Mesenchymal stem cell (in vitro differentiated cells and primary cell): Measurements from ENCODE around the gene RNASE12.
"Not testable (repeated sequence)": the region's sequence is repeated elsewhere in the genome, so short reads cannot be mapped to it uniquely, and the experiment has no call there.

Experiments
- DNase-seq: peaks from one replicate; pipeline ENCODE4 v3.0.0-alpha.2; 2013
- H2AFZ ChIP-seq: one replicate; pipeline ENCODE4 v1.6.1; 2013; ENCODE audit warnings: low read depth, mild to moderate bottlenecking, control low read depth, inconsistent platforms, low read length, moderate library complexity
- H2AK5ac ChIP-seq: 2 replicates; pipeline ENCODE4 v1.6.1; 2013; ENCODE audit warnings: low read length, moderate library complexity, mild to moderate bottlenecking, inconsistent platforms; ENCODE audit not compliant: severe bottlenecking
- H2BK120ac ChIP-seq: one replicate; pipeline ENCODE4 v1.6.1; 2013; ENCODE audit warnings: low read depth, mild to moderate bottlenecking, inconsistent platforms, low read length, moderate library complexity
- H2BK12ac ChIP-seq, 2 experiments: one replicate each; pipeline ENCODE4 v1.6.1; 2013; ENCODE audit warnings: inconsistent platforms in 2 of 2, low read length in 2 of 2, mild to moderate bottlenecking in 2 of 2, moderate library complexity in 2 of 2, control low read depth in 1 of 2
- H2BK15ac ChIP-seq: one replicate; pipeline ENCODE4 v1.6.1; 2013; ENCODE audit warnings: mild to moderate bottlenecking, low read depth, inconsistent platforms; ENCODE audit not compliant: poor library complexity, severe bottlenecking
- H2BK5ac ChIP-seq: 2 replicates; pipeline ENCODE4 v1.6.1; 2013; ENCODE audit warnings: low read depth, mild to moderate bottlenecking, low read length, control low read depth, inconsistent platforms; ENCODE audit not compliant: poor library complexity, severe bottlenecking
- H3K14ac ChIP-seq, 2 experiments: one replicate each; pipeline ENCODE4 v1.6.1; 2013; ENCODE audit warnings: inconsistent platforms in 2 of 2, low read length in 2 of 2, control low read depth in 1 of 2, mild to moderate bottlenecking in 1 of 2, moderate library complexity in 1 of 2
- H3K18ac ChIP-seq, 2 experiments: one replicate each; pipeline ENCODE4 v1.6.1; 2013; ENCODE audit warnings: inconsistent platforms in 2 of 2, low read length in 2 of 2, control low read depth in 1 of 2, low read depth in 1 of 2, mild to moderate bottlenecking in 1 of 2
- H3K23ac ChIP-seq, 2 experiments: one replicate each; pipeline ENCODE4 v1.6.1; 2013; ENCODE audit warnings: inconsistent platforms in 2 of 2, low read length in 2 of 2, mild to moderate bottlenecking in 2 of 2, moderate library complexity in 2 of 2, control low read depth in 1 of 2
- H3K27ac ChIP-seq: 2 replicates; pipeline ENCODE4 v1.5.1; 2013; ENCODE audit warnings: mild to moderate bottlenecking, moderate library complexity, low read length, control low read depth, inconsistent platforms; ENCODE audit not compliant: poor library complexity, severe bottlenecking
- H3K27me3 ChIP-seq, 2 experiments: 2 replicates each; pipeline versions ENCODE4 v1.6.1 to v1.7.0; 2013; ENCODE audit warnings: low read length in 2 of 2, mild to moderate bottlenecking in 2 of 2, moderate library complexity in 2 of 2, control low read depth in 1 of 2, inconsistent platforms in 1 of 2; ENCODE audit not compliant: control insufficient read depth in 1 of 2, insufficient read depth in 1 of 2
- H3K36me3 ChIP-seq, 2 experiments: 2 replicates each; pipeline versions ENCODE4 v1.6.1 to v1.7.0; 2013; ENCODE audit warnings: low read length in 2 of 2, control low read depth in 1 of 2, inconsistent platforms in 1 of 2, low read depth in 1 of 2, mild to moderate bottlenecking in 1 of 2; ENCODE audit not compliant: insufficient read depth in 2 of 2, control insufficient read depth in 1 of 2
- H3K4ac ChIP-seq, 2 experiments: one replicate each; pipeline ENCODE4 v1.6.1; 2013; ENCODE audit warnings: inconsistent platforms in 2 of 2, low read length in 2 of 2, mild to moderate bottlenecking in 2 of 2, moderate library complexity in 2 of 2, control low read depth in 1 of 2, low read depth in 1 of 2
- H3K4me1 ChIP-seq: 2 replicates; pipeline ENCODE4 v1.6.1; 2013; ENCODE audit warnings: low read depth, low read length, control low read depth; ENCODE audit not compliant: control insufficient read depth, insufficient read depth
- H3K4me2 ChIP-seq: 2 replicates; pipeline ENCODE4 v1.6.1; 2013; ENCODE audit warnings: low read length, mild to moderate bottlenecking, inconsistent platforms; ENCODE audit not compliant: poor library complexity, severe bottlenecking
- H3K4me3 ChIP-seq, 2 experiments: 2 replicates each; pipeline versions ENCODE4 v1.5.1 to v1.7.0; 2013; ENCODE audit warnings: low read length in 2 of 2, mild to moderate bottlenecking in 2 of 2, control low read depth in 1 of 2, low read depth in 1 of 2; ENCODE audit not compliant: insufficient read depth in 1 of 2
- H3K79me1 ChIP-seq: replicated peaks from 2 replicates; pipeline ENCODE4 v1.6.1; 2013; ENCODE audit warnings: mild to moderate bottlenecking, control low read depth, low read length, inconsistent platforms; ENCODE audit not compliant: poor library complexity, severe bottlenecking
- H3K9ac ChIP-seq: 2 replicates; pipeline ENCODE4 v1.7.0; 2013; ENCODE audit warnings: mild to moderate bottlenecking, low read length, moderate library complexity
- H3K9me3 ChIP-seq: 2 replicates; pipeline ENCODE4 v1.7.0; 2013; ENCODE audit warnings: mild to moderate bottlenecking, low read length; ENCODE audit not compliant: control insufficient read depth
- H4K8ac ChIP-seq: one replicate; pipeline ENCODE4 v1.6.1; 2013; ENCODE audit warnings: inconsistent platforms, mild to moderate bottlenecking, low read length, moderate library complexity
- H4K91ac ChIP-seq: one replicate; pipeline ENCODE4 v1.6.1; 2013; ENCODE audit warnings: mild to moderate bottlenecking, low read length, inconsistent platforms
- WGBS: methylation state at CpG from one replicate; pipeline ENCODE4 v1.1.7; 2013; ENCODE audit warnings: mixed read lengths; 5-methylcytosine and 5-hydroxymethylcytosine counted together

Gene RNASE12

GRCh38 chr14:20569066-20569465, 22.1 kb downstream of the RNASE12 start:
- Histone ChIP-seq H3K27ac (no peak overlapping the region), H3K36me3 (no peaks in the 10 kb centered on the region), H3K9ac (no peak overlapping the region), H3K27me3 (no peaks in the 10 kb centered on the region), H4K91ac (no peak overlapping the region), H3K4ac (no peak overlapping the region), H3K4me3 (no peak overlapping the region), H3K4me1 (no peaks in the 10 kb centered on the region), H3K23ac (no peak overlapping the region), H4K8ac (no peak overlapping the region), H2BK120ac (no peak overlapping the region), H2AFZ (no peak overlapping the region), H2AK5ac (no peak overlapping the region), H2BK5ac (no peak overlapping the region), H3K18ac (no peak overlapping the region), H3K14ac (no peak overlapping the region), H3K9me3 (peaks cover 20% of the 10 kb centered on the region), H3K79me1 (no peaks in the 10 kb centered on the region), H3K4me2 (no peak overlapping the region), H2BK12ac (no peak overlapping the region), H2BK15ac (no peak overlapping the region)
- DNase-seq, result no peak

- no peak overlapping the region for H3K27ac ChIP-seq
- no peaks in the 10 kb centered on the region for H3K79me1 ChIP-seq
- no peak overlapping the region for H2BK12ac ChIP-seq
- no peak overlapping the region for H3K14ac ChIP-seq
- no peak overlapping the region for H3K4me3 ChIP-seq
- no peak for DNase-seq
- H3K36me3 ChIP-seq, result no peaks in the 10 kb centered on the region
- peaks cover 20% of the 10 kb centered on the region for H3K9me3 ChIP-seq
- no peak overlapping the region for H3K23ac ChIP-seq
- H2AK5ac ChIP-seq, result no peak overlapping the region
- H2BK120ac ChIP-seq, result no peak overlapping the region
- H4K91ac ChIP-seq, result no peak overlapping the region
- H3K9ac ChIP-seq, result no peak overlapping the region
- WGBS, result 64% methylated on average over 3 of the region's 3 CpGs
- H2BK5ac ChIP-seq, result no peak overlapping the region
- no peak overlapping the region for H2AFZ ChIP-seq
- no peak overlapping the region for H2BK15ac ChIP-seq
- no peak overlapping the region for H3K4ac ChIP-seq
- H3K18ac ChIP-seq, result no peak overlapping the region
- peaks cover 0 to 4% of the 10 kb centered on the region in 2 experiments for H3K27me3 ChIP-seq
- no peaks in the 10 kb centered on the region for H3K4me1 ChIP-seq
- no peak overlapping the region for H4K8ac ChIP-seq
- H3K4me2 ChIP-seq, result no peak overlapping the region
Measured at GRCh38 chr14:20568393-20568792, 22.8 kb downstream of the RNASE12 start.

GRCh38 chr14:20567199-20567598, 24.0 kb downstream of the RNASE12 start:
- not testable (repeated sequence) for H2BK15ac ChIP-seq, H4K8ac ChIP-seq, H2BK120ac ChIP-seq, H2AFZ ChIP-seq, H3K4me3 ChIP-seq, H4K91ac ChIP-seq, H3K4me2 ChIP-seq, H3K14ac ChIP-seq, H3K4ac ChIP-seq, H2AK5ac ChIP-seq, DNase-seq, H3K18ac ChIP-seq, H3K23ac ChIP-seq, H3K4me1 ChIP-seq, H3K36me3 ChIP-seq, H3K27ac ChIP-seq, H2BK12ac ChIP-seq, H2BK5ac ChIP-seq, H3K79me1 ChIP-seq, H3K9ac ChIP-seq
- Histone ChIP-seq H3K9me3 (peaks cover 20% of the 10 kb centered on the region), H3K27me3 (peaks cover 0 to 13% of the 10 kb centered on the region in 2 experiments)
- WGBS, result 54% methylated on average over 1 of the region's 1 CpG

- H3K4me1 ChIP-seq, result no peaks in the 10 kb centered on the region
- no peak overlapping the region for H2AFZ ChIP-seq
- H2BK120ac ChIP-seq, result no peak overlapping the region
- H4K8ac ChIP-seq, result peak overlapping the region; percentile 41
- no peaks in the 10 kb centered on the region for H3K36me3 ChIP-seq
- no peak overlapping the region for H3K9ac ChIP-seq
- H3K18ac ChIP-seq, result no peak overlapping the region
- no peaks in the 10 kb centered on the region for H3K79me1 ChIP-seq
- no peak for DNase-seq
- H3K9me3 ChIP-seq, result peaks cover 18% of the 10 kb centered on the region
- no peak overlapping the region for H2BK12ac ChIP-seq
- H3K14ac ChIP-seq, result no peak overlapping the region
- no peak overlapping the region for H3K4me3 ChIP-seq
- H3K27ac ChIP-seq, result no peak overlapping the region
- no peak overlapping the region for H3K4ac ChIP-seq
- H3K23ac ChIP-seq, result no peak overlapping the region
- H2BK15ac ChIP-seq, result no peak overlapping the region
- no peak overlapping the region for H2BK5ac ChIP-seq
- 66% methylated on average over 2 of the region's 2 CpGs for WGBS
- no peak overlapping the region for H4K91ac ChIP-seq
- H2AK5ac ChIP-seq, result no peak overlapping the region
- no peak overlapping the region for H3K4me2 ChIP-seq
- peaks cover 0 to 13% of the 10 kb centered on the region in 2 experiments for H3K27me3 ChIP-seq
Measured at GRCh38 chr14:20564501-20564997, 26.6 kb downstream of the RNASE12 start.
